Skin epidermis (tissue), 12 donors: ENCODE measurements around the gene DCPS.
A peak's percentile ranks its signal among the peaks of the same experiment; 100 is the strongest.
"Not testable (repeated sequence)": the region's sequence is repeated elsewhere in the genome, so short reads cannot be mapped to it uniquely, and the experiment has no call there.

Experiments
- H3K27ac ChIP-seq, 21 experiments: fragments of 200-600 bp; sonication (generic) in 11 of 21; one replicate each; pipeline ENCODE4 v1.5.0; 2020; ENCODE audit warnings: mild to moderate bottlenecking in 3 of 21, inconsistent platforms in 2 of 21, moderate library complexity in 2 of 21
- H3K4me3 ChIP-seq, 7 experiments: fragments of 200-600 bp; sonication (generic) in 2 of 7; one replicate each; pipeline ENCODE4 v1.5.0; 2020; ENCODE audit warnings: inconsistent platforms in 2 of 7, mild to moderate bottlenecking in 2 of 7, moderate library complexity in 1 of 7

Gene DCPS

GRCh38 chr11:126339073-126339862 is 35.4 kb downstream of the DCPS start:
- no peak overlapping the region for H3K4me3 ChIP-seq
- H3K27ac ChIP-seq = peak overlapping the region in 4 of 21 experiments; percentile 14 to 39 (median 20)

GRCh38 chr11:126339863-126340434 is 36.1 kb downstream of the DCPS start:
- peak overlapping the region in 5 of 21 experiments; percentile 7 to 39 (median 17) for H3K27ac ChIP-seq
- H3K4me3 ChIP-seq = no peak overlapping the region

- peak overlapping the region in 4 of 21 experiments; percentile 14 to 56 (median 34) for H3K27ac ChIP-seq
- no peak overlapping the region for H3K4me3 ChIP-seq
Measured at GRCh38 chr11:126340960-126341606, 37.2 kb downstream of the DCPS start.

- peak overlapping the region in 6 of 21 experiments; percentile 11 to 59 (median 21) for H3K27ac ChIP-seq
Measured at GRCh38 chr11:126341760-126342161, 37.9 kb downstream of the DCPS start.

GRCh38 chr11:126343051-126343450 is 39.2 kb downstream of the DCPS start:
- peak overlapping the region in 2 of 21 experiments; percentile 66 to 69 for H3K27ac ChIP-seq

More at GRCh38 chr11:126341760-126342161, 37.9 kb downstream of the DCPS start:
- H3K4me3 ChIP-seq = no peak overlapping the region

GRCh38 chr11:126344141-126345080 is 40.6 kb downstream of the DCPS start:
- Histone ChIP-seq H3K4me3 (no peak overlapping the region), H3K27ac (peak overlapping the region in 9 of 21 experiments; percentile 65 to 86 (median 69))

More at GRCh38 chr11:126343051-126343450, 39.2 kb downstream of the DCPS start:
- no peak overlapping the region for H3K4me3 ChIP-seq

GRCh38 chr11:126345283-126345682 is 41.4 kb downstream of the DCPS start:
- Histone ChIP-seq H3K4me3 (no peak overlapping the region), H3K27ac (peak overlapping the region in 16 of 21 experiments; percentile 2 to 86 (median 67))

GRCh38 chr11:126345759-126346585 is 42.1 kb downstream of the DCPS start:
- Histone ChIP-seq H3K4me3 (no peak overlapping the region), H3K27ac (peak overlapping the region in 19 of 21 experiments; percentile 2 to 86 (median 69))

GRCh38 chr11:126346586-126346940 is 42.7 kb downstream of the DCPS start:
- Histone ChIP-seq H3K27ac (peak overlapping the region in 19 of 21 experiments; percentile 2 to 86 (median 66)), H3K4me3 (no peak overlapping the region)

- H3K27ac ChIP-seq = peak overlapping the region in 19 of 21 experiments; percentile 2 to 86 (median 66)
- H3K4me3 ChIP-seq = not testable (repeated sequence)
Measured at GRCh38 chr11:126346946-126347345, 43.1 kb downstream of the DCPS start.

- peak overlapping the region in 15 of 21 experiments; percentile 1 to 69 (median 47) for H3K27ac ChIP-seq
- H3K4me3 ChIP-seq = no peak overlapping the region
Measured at GRCh38 chr11:126347751-126348668, 44.1 kb downstream of the DCPS start.

GRCh38 chr11:126348806-126349582 is 45.1 kb downstream of the DCPS start:
- Histone ChIP-seq H3K4me3 (no peak overlapping the region), H3K27ac (peak overlapping the region in 14 of 21 experiments; percentile 1 to 69 (median 28))

- Histone ChIP-seq H3K4me3 (no peak overlapping the region), H3K27ac (peak overlapping the region in 9 of 21 experiments; percentile 7 to 49 (median 34))
Measured at GRCh38 chr11:126350836-126351235, 47.0 kb downstream of the DCPS start.

- H3K4me3 ChIP-seq = no peak overlapping the region
- H3K27ac ChIP-seq = peak overlapping the region in 5 of 21 experiments; percentile 8 to 53 (median 25)
Measured at GRCh38 chr11:126352163-126352562, 48.3 kb downstream of the DCPS start.

GRCh38 chr11:126352934-126353801 is 49.3 kb downstream of the DCPS start:
- H3K27ac ChIP-seq = peak overlapping the region in 8 of 21 experiments; percentile 13 to 47 (median 37)

More at GRCh38 chr11:126352934-126353801, 49.3 kb downstream of the DCPS start:
- H3K4me3 ChIP-seq = no peak overlapping the region
